Activated CD4-positive, CD25-positive, alpha-beta regulatory T cell treated with anti-CD3 and anti-CD28 coated beads, Interleukin-2, amount 50 U/mL, for 24 hours (primary cell): ENCODE results near the gene UBE2E1.
A peak's percentile ranks its signal among the peaks of the same experiment; 100 is the strongest.
"Not testable (repeated sequence)": the region's sequence is repeated elsewhere in the genome, so short reads cannot be mapped to it uniquely, and the experiment has no call there.

ENCODE experiments used
- ATAC-seq, 2 donors: fragments of 150-1000 bp; cut with Tn5 transposase; one replicate each; pipeline ENCODE4 v1.10.0; 2021; ENCODE audit warnings: mild to moderate bottlenecking in 1 of 2, moderate library complexity in 1 of 2

The UBE2E1 gene

GRCh38 chr3:23884481-23884880 is 78.7 kb downstream of the UBE2E1 start:
- ATAC-seq, result no peak

DNA sequence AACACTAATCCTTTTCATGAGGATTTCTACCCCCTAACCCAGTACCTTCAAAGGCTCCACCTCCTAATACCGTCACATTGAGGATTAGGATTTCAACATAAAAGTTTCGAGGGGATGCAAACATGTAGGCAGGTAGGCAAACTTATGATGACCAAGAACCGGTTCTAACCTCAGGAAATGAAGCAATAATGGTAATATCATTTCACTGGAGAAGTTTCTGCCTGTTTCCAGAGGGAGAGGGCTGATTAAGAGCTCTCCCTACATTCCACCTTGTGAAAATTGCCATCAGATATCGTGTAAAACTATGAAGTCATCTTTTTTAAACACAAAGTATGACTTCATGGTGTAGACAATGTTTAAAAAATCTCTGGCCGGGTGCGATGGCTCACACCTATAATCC is 79.5 kb downstream of the UBE2E1 start:
- no peak for ATAC-seq

- ATAC-seq, result no peak
These were observed 80.6 kb downstream of the UBE2E1 start for GRCh38 chr3:23886311-23886710.

- no peak for ATAC-seq
These were observed 83.0 kb downstream of the UBE2E1 start for GRCh38 chr3:23888617-23889228.

- no peak for ATAC-seq
These were observed 83.6 kb downstream of the UBE2E1 start for GRCh38 chr3:23889386-23889785.

DNA sequence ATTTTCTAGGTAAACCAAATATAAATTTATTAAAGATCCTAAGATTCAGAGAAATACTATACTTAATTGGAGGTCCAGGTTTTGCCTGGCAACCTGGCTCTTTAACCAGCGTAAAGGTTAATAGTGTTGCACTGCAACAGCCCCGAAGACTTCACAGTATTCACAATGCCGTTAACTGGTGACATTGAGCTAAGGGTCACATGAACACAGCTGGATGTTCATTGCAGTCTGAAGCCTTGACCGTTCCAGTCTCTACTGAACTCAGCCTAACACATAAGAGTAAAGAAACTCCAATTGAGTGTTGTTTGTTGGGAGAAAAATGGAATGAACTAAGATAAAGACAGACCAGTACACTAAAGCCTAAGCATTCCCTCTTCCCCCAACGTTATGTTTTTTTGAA is 84.2 kb downstream of the UBE2E1 start:
- no peak for ATAC-seq

DNA sequence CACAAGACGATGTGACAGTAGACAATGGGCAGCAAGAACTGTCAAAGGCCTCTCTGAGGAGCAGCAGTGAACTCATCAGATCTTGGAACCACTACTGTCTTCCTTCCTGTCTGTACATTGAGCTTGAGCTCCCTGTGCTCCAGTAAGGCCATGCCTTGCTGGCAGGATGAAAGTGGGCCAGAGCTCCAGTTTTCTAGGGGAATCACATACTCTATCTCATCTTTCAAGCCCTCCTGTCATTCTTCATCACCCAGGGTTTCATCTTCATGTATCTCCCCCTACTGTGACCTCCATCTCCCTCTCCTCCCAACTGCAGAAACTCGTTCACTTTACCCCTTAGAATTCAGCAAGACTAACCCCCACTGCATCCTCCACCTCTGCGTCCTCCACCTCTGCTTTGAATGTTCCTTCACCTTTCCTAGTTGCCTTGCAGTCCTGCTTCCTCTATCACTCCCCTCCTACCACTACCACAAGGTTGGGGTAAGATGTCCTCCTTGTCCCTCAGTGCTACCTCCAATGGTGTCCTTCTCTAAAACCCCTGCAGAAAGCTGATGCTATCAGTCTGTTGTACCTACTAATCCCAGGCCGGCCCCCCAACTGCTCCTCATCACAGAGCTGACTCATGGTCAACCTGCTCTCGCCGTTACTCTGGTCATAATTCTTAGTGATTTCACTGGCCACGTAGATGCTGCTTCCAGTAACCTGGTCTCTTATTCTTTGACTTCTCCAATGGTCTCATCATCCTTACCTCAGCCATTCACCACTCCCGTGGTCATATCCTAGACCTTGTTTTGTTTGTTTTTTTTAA is 88.7 kb downstream of the UBE2E1 start:
- ATAC-seq, result no peak

DNA sequence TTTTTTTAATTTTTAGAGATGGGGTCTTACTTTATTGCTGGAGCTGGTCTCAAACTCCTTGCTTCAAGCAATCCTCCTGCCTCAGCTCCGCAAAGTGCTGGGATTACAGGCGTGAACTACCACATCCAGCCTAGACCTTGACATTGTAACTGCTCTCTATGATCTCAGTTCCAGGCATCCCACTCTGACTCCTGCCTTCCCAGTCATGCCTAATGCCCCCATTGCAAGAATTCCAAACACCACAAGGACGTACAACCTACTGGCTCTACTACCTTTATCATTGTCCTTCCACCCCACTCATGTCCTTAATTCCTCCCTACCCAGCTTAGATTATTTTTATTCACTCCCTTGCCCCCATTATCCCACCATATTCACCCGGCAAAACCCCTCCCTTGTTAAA is 89.4 kb downstream of the UBE2E1 start:
- no peak for ATAC-seq

DNA sequence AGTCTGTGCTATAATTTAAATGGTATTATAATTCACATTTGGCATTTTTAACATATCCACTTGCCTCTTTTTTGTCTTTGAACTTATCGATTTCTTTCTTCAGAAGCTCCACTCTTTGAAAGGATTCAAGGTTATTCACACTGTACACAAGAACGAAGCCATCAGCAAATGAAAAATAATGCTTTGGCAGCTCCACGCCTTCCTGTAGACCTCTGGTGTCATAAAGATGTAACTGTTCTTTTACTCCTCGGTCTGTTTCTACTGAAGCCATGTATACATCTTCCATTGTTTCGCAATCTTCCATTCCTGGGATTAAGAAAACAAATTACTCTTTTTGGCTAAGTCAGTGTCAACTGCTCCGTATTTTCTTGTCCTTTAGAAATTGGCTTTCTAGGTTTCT is 95.0 kb downstream of the UBE2E1 start:
- ATAC-seq, result no peak

- ATAC-seq, result no peak
These were observed 98.8 kb downstream of the UBE2E1 start for GRCh38 chr3:23904545-23904944.

- no peak for ATAC-seq
These were observed 103.6 kb downstream of the UBE2E1 start for GRCh38 chr3:23909341-23909740.

DNA sequence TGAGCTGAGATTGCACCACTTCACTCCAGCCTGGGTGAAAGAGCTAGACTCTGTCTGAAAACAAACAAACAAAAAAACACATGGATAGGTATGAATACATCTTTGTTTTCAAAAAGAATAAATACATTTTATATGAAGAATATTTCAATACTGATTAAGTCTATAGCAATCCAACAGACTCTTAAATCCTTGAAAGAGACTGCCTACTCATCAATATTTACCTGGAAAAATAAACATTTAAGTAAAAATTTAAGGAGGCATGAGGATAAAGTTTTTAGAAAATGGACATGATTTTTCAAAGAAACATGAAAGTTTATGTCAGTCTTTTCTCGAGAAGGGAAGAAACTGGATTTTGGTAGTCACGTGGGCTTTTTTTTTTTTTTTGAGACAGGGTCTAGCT is 105.6 kb downstream of the UBE2E1 start:
- ATAC-seq, result no peak

- not testable (repeated sequence) for ATAC-seq
These were observed 106.6 kb downstream of the UBE2E1 start for GRCh38 chr3:23912335-23912734.

DNA sequence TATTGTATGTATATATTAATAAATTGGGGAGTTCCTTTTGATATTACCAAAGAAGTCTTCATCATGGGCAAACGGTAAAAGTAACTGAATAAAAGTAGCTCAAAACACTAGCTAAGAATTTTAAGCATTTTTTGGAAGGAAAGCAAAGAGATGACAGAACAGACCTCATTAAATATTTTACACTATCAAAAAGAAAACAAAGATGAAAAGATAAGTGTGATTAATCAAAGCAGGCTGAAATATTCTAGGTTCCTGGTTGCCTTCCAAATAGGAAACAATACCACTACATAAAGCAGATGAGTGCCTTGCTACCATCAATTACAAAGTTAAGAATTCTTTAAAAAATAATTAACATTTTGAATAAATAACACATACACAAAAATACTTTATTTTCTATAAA is 107.4 kb downstream of the UBE2E1 start:
- ATAC-seq, result no peak

GRCh38 chr3:23913873-23914743 is 108.4 kb downstream of the UBE2E1 start:
- no peak for ATAC-seq

DNA sequence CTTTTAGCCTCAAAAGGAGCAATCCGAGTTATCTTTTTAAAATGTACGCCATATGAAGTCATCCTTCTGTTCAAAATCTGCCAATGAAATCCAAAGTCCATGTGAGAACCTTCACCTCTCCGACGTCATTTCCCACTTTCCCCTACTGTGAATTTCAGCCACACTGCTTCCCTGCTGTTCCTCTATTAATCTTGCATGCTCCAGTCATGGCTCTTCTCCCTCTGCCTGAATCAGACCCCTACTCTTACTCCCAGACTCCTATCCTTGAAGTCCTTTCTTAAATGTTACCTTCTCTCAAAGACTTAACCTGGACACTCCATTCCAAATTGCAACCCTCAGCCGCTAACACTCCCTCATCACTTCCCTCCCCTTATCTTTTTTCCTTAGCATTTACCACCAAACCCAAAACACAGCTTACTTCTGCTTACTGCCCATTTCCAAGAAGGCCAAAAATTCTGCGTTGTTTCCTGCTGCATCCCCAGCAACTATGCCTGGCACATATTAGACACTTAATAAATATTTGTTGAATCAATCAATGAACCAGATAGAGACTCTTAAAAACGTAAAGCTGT is 109.9 kb downstream of the UBE2E1 start:
- no peak for ATAC-seq

GRCh38 chr3:23916152-23916885 is 110.6 kb downstream of the UBE2E1 start:
- ATAC-seq, result peak; percentile 32 to 39

GRCh38 chr3:23916886-23917678 is 111.3 kb downstream of the UBE2E1 start, which contains the start of the genes NKIRAS1 and RPL15:
Gene NKIRAS1, minus strand, starts transcription at chr3:23916990. Its CDS starts 6,086 bp downstream, at chr3:23910904.
Gene RPL15, plus strand, starts transcription at chr3:23917132. Its CDS starts 728 bp downstream, at chr3:23917860.
- peak; percentile 91 to 93 for ATAC-seq

DNA sequence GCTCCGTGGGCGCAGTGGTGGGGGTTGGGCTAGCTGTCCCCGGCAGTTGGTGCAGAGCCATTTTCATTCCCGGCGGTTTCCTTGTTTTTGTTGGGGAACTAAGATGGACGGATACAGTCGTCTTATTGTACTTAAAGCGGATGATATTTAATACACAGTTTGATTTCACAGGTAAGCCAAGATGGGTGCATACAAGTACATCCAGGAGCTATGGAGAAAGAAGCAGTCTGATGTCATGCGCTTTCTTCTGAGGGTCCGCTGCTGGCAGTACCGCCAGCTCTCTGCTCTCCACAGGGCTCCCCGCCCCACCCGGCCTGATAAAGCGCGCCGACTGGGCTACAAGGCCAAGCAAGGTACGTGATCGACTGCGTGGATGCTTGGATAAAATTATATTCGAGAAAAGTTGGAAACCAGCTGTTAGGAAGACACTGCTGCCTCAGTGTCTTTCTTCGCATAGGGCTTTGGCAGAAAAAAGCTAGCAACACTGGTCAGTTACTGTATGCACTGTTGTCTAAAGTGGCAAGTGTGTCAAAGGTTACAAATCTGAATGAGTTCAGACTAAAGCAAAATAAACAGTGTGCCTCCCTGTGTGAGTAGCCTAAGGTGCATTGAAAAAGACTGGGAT is 112.0 kb downstream of the UBE2E1 start:
- ATAC-seq, result not testable (repeated sequence)

GRCh38 chr3:23918331-23918730 is 112.6 kb downstream of the UBE2E1 start:
- ATAC-seq, result not testable (repeated sequence)

- ATAC-seq, result no peak
These were observed 113.9 kb downstream of the UBE2E1 start for GRCh38 chr3:23919628-23920027.
